ENCODE data around the gene SEM1. TPM values are rescaled to one million over a fixed set of nuclear protein-coding genes. Genes with fewer than 3 reads are reported as not detected.

SEM1 gene
- total and polyA plus RNA-seq, 2 of the 8 experiments (the other 6 are each of a cell fraction or from before 2014, with no cell fraction given), result 20.8 to 75.3 TPM

GRCh38 chr7:96734343-96734742 lies 24.7 kb upstream of the SEM1 start:
- no peak for FAIRE-seq
- H3K4me3 ChIP-seq (ENCODE audit: extremely low read depth in 1 of 4, insufficient read depth in 2 of 4, low read depth in 3 of 4, low read length in 4 of 4), result no peak overlapping the region
- no peak overlapping the region for H3K27ac ChIP-seq (ENCODE audit: low read depth, low read length)
- no peak overlapping the region for H3K18ac ChIP-seq (ENCODE audit: extremely low read depth, low read length)
- H3K4me2 ChIP-seq (ENCODE audit: insufficient read depth in 1 of 2, low read depth in 2 of 2, low read length in 2 of 2), result no peak overlapping the region
- ChIA-PET POLR2A (ENCODE audit: partially characterized antibody) (interaction anchor here (0.8 to 1.6 kb wide), 2 partner anchors 15 to 35 kb away, joined by 3 to 5 read pairs; no protein-coding TSS in a partner anchor), CTCF (ENCODE audit: partially characterized antibody) (interaction anchor here (1.0 to 1.3 kb wide), 2 partner anchors 44 to 293 kb away, joined by 3 to 4 read pairs; no protein-coding TSS in a partner anchor)
- no peak overlapping the region for H3K23ac ChIP-seq (ENCODE audit: insufficient read length)
- TF ChIP-seq FOSL1 (IDR thresholded peaks at IDR 0.05; ENCODE audit: insufficient read depth, low read depth, low read length) (no peak), CTCF (IDR thresholded peaks at IDR 0.05; ENCODE audit: control extremely low read depth in 1 of 3, insufficient read depth in 1 of 3, low read depth in 1 of 3, low read length in 3 of 3) (no peak), CBX5 (IDR thresholded peaks at IDR 0.05; ENCODE audit: low read depth, low read length) (no peak)
- no peak overlapping the region for H3K4ac ChIP-seq (replicated peaks; ENCODE audit: insufficient read length, low read depth, low read length)
- no peaks in the 10 kb centered on the region for H3K23me2 ChIP-seq (ENCODE audit: low read depth, low read length)
- H2BK20ac ChIP-seq (ENCODE audit: low read length), result no peak overlapping the region
- no peak overlapping the region for H4K8ac ChIP-seq (ENCODE audit: extremely low read depth, insufficient read depth, low read length)
- no peak overlapping the region for H3K56ac ChIP-seq (replicated peaks; ENCODE audit: insufficient read length, low read depth, low read length)
- no peaks in the 10 kb centered on the region for H3K79me2 ChIP-seq (ENCODE audit: control insufficient read depth in 1 of 2, insufficient read depth in 2 of 2, low read length in 2 of 2)
- H2BK12ac ChIP-seq (ENCODE audit: low read depth, low read length), result no peak overlapping the region
- H2BK120ac ChIP-seq (replicated peaks; ENCODE audit: low read depth, low read length), result no peak overlapping the region
- no peak overlapping the region for H4K91ac ChIP-seq (replicated peaks; ENCODE audit: insufficient read length, low read length)
- no peaks in the 10 kb centered on the region; a peak in 1 of 7 replicates for H3K27me3 ChIP-seq (replicated peaks in 1 of 4; ENCODE audit: control insufficient read depth in 3 of 4, extremely low read depth in 1 of 4, insufficient read depth in 3 of 4, low read length in 3 of 4)
- no peak overlapping the region for H3K9ac ChIP-seq (replicated peaks in 1 of 4; ENCODE audit: extremely low read depth in 1 of 4, low read depth in 3 of 4, low read length in 3 of 4)
- no peaks in the 10 kb centered on the region for H3K9me3 ChIP-seq (ENCODE audit: insufficient read depth in 2 of 2, low read depth in 1 of 2, low read length in 1 of 2)
- H2BK15ac ChIP-seq (ENCODE audit: low read length), result no peak overlapping the region
- no peak overlapping the region for H2AFZ ChIP-seq (ENCODE audit: low read length)
- H3K79me1 ChIP-seq (ENCODE audit: low read depth, low read length), result no peaks in the 10 kb centered on the region
- no peak overlapping the region for H3K14ac ChIP-seq (ENCODE audit: insufficient read length)
- no peaks in the 10 kb centered on the region; a peak in 1 of 7 replicates for H3K4me1 ChIP-seq (replicated peaks in 1 of 4; ENCODE audit: control insufficient read depth in 3 of 4, insufficient read depth in 4 of 4, low read length in 3 of 4)
- H2BK5ac ChIP-seq (ENCODE audit: low read depth, low read length), result no peak overlapping the region
- H4K20me1 ChIP-seq (replicated peaks in 1 of 2; ENCODE audit: control insufficient read depth in 1 of 2, insufficient read depth in 2 of 2, low read length in 2 of 2), result no peaks in the 10 kb centered on the region
- WGBS, 2 experiments (ENCODE audit: extremely low coverage in 1 of 2, insufficient coverage in 1 of 2, insufficient read length in 1 of 2, insufficient replicate concordance in 2 of 2, low coverage in 1 of 2, low lambda C conversion rate in 2 of 2, missing lambda C conversion rate in 1 of 2), result 80% methylated on average over 2 of the region's 2 CpGs; no CpG with 5 or more reads in 1 of the 2 experiments
- DNase-seq (ENCODE audit: low read depth in 1 of 2, low spot score in 2 of 2), result no peak
- no peak overlapping the region for H2AK5ac ChIP-seq (ENCODE audit: low read depth, low read length)
- H3K36me3 ChIP-seq (ENCODE audit: control insufficient read depth in 2 of 4, insufficient read depth in 4 of 4, low read length in 3 of 4), result no peaks in the 10 kb centered on the region
- H4K5ac ChIP-seq (ENCODE audit: insufficient read length, low read depth, low read length), result no peak overlapping the region
